GM12801 (cell line): ENCODE measurements around the gene AHCYL2.

ENCODE experiments used
- TF ChIP-seq, protein P1 (sequence below): IDR thresholded peaks from one replicate; pipeline ENCODE4 v1.5.1; 2011; ENCODE audit warnings: control low read depth; ENCODE audit not compliant: insufficient read length; ENCODE audit errors: extremely low read depth

AHCYL2 gene

DNA sequence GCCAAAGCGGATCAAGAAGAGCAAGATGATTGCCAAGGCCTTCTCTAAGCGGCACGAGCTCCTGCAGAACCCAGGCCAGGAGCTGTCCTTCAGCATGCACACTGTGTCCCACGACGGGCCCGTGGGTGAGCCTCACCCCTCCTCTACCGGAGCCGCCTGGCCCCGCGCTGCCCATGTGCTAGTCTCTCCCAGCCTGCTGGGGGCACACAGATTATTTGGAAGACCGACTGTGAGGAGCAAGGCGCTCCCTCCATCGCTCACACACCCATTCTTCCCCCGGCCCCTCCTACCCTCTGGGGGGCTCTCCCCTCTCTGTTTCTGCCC, 13.9 kb upstream of the AHCYL2 start:
- TF ChIP-seq, protein P1, sequence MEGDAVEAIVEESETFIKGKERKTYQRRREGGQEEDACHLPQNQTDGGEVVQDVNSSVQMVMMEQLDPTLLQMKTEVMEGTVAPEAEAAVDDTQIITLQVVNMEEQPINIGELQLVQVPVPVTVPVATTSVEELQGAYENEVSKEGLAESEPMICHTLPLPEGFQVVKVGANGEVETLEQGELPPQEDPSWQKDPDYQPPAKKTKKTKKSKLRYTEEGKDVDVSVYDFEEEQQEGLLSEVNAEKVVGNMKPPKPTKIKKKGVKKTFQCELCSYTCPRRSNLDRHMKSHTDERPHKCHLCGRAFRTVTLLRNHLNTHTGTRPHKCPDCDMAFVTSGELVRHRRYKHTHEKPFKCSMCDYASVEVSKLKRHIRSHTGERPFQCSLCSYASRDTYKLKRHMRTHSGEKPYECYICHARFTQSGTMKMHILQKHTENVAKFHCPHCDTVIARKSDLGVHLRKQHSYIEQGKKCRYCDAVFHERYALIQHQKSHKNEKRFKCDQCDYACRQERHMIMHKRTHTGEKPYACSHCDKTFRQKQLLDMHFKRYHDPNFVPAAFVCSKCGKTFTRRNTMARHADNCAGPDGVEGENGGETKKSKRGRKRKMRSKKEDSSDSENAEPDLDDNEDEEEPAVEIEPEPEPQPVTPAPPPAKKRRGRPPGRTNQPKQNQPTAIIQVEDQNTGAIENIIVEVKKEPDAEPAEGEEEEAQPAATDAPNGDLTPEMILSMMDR, result no peak

DNA sequence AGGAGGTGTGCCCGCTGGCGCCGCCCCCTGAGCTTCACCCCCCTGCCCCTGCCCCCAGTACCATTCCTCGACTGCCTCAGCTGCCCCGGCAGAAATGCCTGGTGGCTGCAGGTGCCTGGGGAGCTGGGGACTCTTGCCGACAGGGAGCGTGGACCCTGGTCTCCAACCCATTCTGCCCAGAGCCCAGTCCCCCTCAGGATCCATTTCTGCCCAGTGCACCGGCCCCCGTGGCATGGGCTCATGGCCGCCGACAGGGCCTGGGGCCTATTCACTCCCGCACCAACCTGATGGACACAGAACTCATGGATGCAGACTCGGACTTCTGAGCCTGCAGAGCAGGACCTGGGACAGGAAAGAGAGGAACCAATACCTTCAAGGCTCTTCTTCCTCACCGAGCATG, 12.7 kb upstream of the AHCYL2 start:
- TF ChIP-seq, protein P1, result no peak

DNA sequence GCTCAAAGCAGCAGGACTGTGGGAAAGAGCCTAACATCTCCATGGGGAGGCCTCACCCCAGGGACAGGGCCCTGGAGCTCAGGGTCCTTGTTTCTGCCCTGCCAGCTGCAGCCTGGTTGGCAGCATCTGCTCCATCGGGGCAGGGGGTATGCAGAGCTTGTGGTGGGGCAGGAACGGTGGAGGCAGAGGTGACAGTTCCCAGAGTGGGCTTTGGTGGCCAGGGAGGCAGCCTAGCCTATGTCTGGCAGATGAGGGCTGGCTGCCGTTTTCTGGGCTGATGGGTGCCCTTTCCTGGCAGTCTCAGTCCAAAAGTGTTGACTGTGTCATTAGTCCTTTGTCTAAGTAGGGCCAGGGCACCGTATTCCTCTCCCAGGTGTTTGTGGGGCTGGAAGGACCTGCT, 12.2 kb upstream of the AHCYL2 start:
- TF ChIP-seq, protein P1, result no peak

DNA sequence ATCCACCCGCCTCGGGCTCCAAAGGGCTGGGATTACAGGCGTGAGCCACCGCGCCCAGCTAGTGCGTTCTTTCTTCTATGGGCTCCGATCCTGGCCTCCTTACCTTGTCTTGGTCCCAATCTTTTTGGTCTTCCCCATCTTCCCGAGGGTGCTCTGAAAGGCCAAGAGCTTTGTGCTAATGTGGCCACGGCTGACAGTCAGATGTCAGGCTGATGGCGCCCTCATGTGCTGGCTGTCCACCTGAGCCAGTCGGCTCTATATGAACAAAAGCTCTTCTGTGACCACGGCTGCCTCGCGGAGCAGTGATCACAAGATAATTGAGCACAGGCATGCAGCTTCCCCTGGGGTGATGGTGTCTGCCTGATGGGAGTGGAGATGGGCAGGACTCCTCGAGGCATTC, 11.0 kb upstream of the AHCYL2 start:
- TF ChIP-seq, protein P1, result no peak

DNA sequence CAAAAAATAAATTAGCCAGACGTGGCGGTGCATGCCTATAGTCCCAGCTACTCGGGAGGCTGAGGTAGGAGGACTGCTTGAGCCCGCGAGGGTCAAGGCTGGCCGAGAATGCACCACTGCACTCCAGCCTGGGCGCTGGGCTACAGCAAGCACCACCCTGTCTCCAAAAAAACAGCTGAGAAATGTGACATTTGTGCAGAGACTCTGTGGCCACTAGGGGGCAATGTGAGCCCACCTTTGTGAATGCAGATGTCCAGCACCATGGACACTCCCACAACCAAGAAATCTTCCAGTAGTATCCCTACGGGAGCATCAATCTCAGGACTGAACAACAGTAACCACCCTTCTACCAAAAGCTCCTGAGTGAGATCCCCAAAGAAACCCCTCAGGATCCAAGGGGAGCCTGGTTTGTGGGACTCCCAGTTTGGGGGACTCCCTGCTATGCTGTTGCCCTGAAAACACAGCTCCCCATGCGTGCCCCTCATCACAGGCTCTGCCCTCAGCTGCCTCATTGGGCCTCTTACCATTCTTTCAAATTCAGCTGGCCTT, 6.2 kb upstream of the AHCYL2 start:
- TF ChIP-seq, protein P1, result no peak

DNA sequence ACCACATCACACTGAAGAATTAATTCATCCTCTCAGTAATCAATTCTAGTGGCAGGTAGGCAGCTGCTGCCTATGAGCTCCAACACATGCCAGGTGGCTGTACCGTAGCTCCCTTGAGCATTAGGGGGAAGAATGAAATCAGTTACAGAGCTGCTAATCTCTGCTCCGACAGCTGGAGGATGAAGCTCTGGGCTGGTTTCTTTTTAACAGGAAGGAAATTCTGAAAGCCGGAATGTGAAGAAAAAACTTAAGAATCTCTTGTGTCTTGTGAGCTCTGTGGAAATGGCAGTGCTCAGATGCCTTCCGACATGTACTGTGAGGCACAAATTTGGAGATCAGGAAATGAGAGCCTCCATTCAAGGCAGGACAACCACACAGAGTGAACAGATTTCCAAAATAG, 2.8 kb upstream of the AHCYL2 start:
- TF ChIP-seq, protein P1, result no peak

DNA sequence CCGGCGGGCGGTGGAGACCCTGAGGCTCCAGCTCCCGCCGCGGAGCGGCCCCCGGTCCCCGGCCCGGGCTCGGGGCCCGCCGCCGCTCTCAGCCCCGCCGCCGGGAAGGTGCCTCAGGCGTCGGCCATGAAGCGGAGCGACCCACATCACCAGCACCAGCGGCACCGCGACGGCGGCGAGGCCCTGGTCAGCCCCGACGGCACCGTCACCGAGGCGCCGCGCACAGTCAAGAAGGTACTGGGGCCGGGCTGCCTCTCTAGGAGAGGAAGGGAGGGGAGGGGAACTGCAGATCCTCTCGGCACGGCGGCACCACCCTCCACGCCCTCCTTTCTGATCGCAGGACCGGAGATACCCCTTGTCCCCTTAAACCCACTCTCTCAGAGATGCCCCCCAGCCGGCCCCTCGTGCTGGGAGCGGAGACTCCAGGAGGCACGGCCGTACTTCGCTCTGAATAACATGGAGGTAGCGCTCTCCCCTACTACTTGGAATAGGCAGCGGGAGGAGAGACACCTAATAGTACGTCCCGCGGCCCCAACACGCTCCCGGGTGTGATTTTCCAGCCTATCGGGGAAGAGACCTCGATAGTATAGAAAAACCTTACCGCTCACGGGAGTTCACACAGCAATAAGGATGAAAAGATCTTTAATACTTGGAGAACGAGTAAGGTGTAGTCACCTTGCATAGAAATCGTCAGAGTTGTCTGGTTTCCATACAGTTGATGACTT, 538 bp downstream of the AHCYL2 start:
- TF ChIP-seq, protein P1, result no peak
